GM19240 (cell line): ENCODE measurements around the gene FKBP4.

Experiments
- DNase-seq: peaks from one replicate; pipeline ENCODE4 v3.0.0; 2011; ENCODE audit warnings: low spot score; ENCODE audit not compliant: insufficient read length

The FKBP4 gene

DNA sequence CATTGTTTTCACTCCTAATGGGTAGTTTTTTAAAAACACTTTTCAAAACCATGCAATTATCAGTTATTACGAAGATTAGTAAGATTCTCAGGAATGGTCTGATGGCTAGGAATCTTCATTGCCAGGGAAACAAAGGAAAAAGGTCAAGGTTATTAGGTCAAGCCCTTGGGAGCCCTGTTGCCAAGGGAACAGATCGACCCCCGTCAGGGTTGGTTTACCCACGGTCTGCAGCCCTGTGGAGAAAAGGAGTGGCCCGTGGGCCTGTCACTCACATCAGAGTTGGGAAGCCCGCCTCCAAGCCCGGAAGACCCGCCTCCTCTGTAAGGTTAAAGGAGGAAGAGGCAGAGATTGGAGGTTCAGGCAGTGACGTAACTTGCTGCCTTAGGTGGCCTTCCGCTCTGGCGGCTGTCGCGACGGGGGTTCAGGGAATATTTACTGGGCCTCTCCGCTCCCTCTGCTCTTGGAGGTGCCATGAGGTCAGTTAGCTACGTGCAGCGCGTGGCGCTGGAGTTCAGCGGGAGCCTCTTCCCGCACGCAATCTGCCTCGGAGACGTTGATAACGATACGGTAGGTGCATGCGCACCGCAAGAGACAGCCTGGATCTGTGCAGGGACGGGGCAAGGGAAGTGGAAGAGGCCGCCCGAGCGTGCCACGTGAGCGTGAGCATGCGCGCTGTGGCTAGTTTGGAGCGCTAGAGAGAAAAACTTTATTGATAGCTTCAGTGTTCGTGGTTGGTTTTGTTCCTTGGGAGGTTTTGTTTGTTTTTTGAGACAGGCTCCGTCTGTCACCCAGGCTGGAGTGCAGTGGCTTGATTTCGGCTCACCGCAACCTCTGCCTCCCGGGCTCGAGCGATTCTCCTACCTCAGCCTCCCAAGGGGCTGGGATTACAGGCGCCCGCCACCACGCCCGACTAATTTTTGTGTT, 17.8 kb downstream of the FKBP4 start, which contains the start of gene ITFG2:
Gene ITFG2, plus strand, starts transcription at position 379 of the 924 bp plus-strand sequence. Its CDS starts 93 bp downstream, at position 472.
- DNase-seq, result peak; percentile 81

DNA sequence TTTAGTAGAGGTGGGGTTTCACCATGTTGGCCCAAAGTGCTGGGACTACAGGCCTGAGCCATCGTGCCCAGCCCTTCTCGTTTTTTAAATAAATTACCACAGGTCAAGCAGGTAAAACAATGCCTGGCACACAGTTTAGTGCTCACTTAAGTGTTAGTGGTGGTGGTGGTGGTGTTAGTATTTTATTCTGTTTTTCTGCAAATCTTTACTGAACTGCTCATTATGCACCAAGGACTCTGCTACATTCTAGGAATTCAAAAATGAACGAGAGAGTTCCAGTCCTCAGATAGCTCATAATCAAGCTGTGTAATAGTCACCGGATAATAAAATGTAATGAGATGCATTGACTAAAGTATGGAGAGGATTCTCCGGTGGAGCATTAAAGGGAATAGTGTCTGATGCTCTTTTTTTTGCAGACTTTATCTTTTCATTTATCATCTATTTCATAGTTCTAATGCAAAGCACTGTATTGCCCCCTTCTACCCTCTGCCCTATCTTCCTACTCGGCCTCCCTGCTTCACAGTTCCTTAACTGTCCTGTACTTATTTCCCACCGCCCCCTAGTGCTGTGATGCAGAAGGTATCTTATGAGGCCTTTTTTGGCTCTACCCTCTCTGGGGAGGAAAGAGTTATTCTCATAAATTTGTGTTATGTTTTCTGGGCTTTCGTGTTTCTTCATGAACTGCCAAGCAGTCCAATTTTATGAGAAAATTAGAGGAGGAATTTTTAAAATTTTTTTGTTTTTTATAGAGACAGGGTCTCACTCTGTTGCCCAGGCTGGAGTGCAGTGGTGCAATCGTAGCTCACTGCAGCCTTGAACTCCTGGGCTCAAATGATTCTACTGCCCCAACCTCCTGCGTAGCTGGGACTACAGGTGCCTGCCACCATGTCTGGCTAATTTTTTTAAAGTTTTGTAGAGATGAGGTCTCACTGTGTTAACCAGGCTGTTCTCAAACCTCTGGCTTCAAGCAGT, 18.7 kb downstream of the FKBP4 start:
- peak; percentile 60 for DNase-seq

DNA sequence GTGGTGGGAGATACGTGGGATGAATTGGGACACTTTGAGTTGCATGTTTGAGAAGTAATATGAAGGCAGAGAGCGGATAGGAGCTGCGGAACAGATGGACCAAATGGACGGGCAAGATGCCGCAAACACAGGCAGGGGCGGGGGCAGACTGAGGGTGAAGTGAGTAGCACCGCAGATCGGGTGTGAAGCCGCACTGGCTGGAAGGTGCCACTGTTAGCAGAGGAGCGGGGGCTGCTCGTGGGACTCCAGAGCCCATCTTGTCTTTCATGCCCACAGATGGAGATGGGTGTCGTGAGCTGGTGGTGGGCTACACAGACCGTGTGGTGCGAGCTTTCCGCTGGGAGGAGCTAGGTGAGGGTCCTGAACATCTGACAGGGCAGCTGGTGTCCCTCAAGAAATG, 25.0 kb downstream of the FKBP4 start:
- DNase-seq, result no peak

DNA sequence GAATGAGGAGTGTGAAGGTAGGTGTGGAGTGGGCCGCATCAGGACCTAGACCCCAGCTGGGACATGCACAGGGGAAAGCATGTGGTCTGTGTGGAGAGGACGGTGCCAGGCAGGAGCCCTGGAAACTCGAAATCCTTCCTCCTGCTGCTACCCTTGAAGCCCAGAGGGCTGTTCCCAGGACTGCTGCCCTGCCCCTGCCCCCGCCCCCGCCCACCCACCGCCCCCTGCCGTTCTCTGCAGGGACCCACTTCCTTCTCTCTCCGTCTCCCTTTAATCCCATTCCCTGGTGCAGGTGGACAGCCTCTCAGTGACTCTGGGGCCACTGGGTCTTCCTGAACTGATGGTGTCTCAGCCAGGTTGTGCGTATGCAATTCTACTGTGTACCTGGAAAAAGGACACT, 25.7 kb downstream of the FKBP4 start:
- no peak for DNase-seq

DNA sequence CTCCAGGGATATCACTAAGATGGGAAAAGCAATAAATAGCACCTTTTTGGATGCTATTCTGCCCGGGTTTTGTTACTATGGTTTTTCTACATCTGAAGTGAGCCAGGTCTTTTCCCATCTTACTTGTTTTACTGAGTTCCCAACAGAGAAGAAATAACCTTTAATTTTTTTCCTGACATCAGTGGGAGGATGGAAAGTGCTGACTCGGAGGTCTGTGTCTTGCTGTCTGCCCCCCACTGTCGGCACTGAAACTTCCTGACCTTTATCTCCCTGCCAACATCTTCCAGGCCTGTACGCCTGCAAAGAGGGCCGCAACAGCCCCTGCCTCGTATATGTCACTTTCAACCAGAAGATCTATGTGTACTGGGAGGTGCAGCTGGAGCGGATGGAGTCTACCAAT, 28.7 kb downstream of the FKBP4 start:
- DNase-seq, result no peak

DNA sequence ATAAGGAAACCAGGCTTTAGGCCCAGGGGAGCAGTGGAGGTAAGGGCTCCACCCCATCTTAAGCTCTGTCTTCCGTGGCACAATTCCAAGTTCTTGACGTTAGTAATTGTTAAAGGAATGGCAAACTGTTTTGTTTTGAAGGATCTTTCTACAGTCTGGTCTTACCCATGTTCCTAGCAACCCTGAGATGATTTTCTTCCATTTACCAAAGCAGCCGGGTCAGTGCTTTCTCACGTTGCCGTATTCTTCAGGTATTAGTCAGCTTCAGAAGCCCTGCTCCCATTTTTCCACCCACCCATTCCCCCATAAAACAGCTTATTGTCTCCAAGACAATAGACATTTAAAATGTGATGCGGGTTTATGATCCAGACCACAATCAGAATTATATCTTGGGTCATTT, 29.8 kb downstream of the FKBP4 start:
- no peak for DNase-seq

DNA sequence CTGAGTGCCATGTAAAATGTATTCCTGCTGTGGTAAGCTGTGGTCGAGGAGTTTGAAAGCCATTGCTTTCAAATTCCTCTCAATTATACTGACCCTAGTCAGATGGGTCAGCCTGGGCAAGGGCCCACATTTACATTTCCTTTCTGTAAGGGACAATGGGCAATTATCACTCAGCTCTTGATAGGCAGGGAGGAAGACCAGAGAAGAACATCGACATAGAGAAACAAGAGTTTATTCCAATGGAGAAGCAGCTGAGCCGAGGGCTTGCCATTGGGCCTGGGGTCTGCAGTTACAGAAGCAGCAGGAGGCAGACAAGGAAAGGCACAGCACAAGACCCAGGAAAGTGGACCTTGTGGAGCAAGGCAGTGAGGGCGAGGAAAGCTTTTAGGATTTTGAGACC, 30.4 kb downstream of the FKBP4 start:
- DNase-seq, result no peak

DNA sequence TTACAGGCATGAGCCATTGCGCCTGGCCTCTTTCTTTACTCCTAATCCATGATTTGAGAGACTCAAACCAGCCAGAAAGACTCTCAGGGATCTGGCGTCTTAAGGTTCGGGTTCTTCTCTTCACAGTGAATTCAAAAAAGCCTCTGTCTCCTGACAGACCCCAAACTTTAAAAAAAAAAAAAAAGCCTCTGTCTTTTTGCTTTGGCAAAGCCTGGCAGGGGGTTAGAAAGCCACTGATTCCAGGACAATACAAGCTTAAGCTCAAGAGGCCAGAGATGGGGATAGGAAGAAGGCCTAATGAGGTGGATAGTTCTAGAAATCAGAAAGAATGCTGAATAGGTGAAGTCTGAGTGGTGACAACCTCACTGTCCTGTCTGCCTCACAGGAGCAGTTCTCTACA, 31.3 kb downstream of the FKBP4 start:
- DNase-seq, result no peak

DNA sequence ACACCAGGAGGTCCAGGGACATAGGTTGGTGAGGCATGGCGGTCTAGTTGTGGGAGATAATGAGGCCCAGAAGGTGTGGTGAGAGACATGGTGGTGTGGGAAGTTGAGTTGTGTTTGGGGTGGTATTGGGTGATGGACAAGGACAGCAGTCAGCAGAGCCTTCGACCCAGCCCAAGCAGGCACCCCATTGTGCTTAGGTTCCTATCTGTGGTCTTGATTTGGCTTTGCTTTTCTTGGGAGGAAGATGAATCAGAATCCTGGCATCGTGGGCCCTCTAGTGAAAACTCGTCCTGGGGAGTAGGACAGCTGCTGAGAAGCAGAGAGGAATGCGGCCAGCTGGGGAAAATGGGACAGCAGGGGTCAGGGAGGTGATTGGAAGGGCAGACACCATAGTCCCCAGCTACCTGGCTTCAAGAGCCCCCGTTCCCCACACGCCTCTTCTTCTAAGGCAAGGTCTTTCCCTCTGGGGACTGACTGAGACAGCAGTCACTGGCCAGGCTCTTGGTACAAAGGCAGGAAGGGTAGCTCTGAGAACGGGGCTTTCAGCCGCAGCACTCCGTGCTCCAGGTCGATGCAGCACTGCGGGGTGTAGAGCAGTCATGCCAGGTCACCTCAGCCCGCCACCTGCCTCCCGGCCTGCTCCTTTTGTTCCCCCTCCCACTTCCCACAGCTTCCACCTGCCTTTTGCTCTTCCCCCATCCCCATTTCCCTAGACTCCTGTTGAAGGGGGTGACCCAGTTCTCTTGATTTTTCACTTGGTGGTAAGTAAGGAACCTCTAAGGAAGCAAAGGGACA, 32.1 kb downstream of the FKBP4 start:
- DNase-seq, result no peak

DNA sequence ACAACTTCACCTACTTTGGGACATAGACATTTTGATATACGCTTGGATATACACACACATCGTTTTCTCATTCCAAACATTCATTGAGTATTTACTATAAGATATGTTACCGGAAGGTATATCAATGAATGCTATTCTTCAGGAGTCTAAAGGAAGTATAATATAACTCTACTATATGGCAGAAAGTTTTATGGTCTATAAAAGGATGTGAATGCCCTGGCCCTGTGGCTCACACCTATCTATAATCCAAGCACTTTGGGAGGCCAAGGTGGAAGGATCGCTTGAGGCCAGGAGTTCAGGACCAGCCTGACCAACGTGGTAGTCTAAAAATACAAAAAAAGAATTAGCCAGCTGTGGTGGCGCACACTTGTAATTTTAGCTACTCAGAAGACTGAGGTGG, 34.5 kb downstream of the FKBP4 start:
- no peak for DNase-seq

DNA sequence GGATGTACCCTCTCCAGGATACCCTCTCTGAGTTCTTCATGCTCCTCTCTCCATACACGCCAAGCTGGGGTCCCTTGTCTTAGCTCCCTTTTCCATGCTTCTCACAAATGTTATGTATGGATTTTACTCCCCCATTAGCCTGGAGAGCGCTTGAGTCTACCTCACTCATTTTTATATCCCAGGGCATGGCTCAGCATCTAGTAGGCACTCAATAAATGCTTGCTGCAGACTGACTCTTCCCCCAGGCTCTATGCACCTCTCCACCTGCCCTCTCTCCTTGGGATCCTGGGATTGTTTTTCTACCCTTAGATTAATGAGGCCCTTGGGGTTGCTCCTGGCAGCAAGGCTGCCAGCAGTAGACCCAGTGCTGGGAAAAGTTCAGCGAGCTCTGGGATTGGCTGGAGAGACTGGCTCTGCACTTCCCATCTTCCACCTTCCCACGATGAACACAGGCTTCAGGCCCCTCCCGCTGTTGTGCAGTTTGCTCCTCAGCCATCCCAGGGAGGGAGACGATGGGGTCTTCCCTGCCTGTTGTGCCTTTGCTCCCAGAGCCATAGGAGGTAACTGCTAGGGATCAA, 37.9 kb downstream of the FKBP4 start:
- no peak for DNase-seq

DNA sequence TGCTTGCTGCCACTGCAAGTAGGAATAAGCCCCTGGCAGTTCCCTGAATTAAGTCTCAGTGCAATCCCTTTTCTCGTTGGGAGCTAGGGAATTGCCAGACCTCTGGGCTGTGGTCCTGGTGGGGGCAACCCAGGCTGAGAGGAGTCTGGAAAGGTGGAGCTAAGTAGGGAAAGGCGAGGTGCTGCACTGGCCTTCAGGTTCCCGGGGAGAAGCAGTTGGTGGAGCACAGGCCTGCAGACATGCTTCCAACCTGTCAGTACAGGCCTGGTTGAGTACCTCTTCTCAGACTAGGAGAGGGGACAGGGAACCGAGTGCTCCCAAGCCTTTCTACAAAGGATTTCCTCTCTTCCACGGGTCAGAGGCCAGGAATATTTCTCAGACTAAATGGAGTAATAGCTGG, 38.6 kb downstream of the FKBP4 start:
- DNase-seq, result no peak

DNA sequence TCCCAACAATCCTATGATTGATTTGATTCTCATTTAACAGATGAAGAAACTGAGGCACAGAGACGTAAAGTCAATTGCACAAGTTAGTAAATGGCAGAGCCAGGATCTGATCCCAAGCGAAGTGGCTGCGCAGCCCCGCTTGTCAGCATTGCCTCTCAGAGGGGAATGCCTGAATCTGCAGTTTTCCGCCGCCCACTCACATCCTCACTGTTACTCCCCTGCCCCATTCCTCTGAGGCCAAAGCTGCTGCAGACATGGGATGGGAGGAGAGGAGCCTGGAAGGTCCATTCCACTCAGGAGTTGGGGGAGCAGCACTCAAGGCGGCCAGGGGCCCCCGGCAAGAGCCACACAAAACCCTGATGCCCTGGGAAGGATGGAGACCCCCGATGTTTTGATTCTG, 39.0 kb downstream of the FKBP4 start:
- DNase-seq, result no peak

DNA sequence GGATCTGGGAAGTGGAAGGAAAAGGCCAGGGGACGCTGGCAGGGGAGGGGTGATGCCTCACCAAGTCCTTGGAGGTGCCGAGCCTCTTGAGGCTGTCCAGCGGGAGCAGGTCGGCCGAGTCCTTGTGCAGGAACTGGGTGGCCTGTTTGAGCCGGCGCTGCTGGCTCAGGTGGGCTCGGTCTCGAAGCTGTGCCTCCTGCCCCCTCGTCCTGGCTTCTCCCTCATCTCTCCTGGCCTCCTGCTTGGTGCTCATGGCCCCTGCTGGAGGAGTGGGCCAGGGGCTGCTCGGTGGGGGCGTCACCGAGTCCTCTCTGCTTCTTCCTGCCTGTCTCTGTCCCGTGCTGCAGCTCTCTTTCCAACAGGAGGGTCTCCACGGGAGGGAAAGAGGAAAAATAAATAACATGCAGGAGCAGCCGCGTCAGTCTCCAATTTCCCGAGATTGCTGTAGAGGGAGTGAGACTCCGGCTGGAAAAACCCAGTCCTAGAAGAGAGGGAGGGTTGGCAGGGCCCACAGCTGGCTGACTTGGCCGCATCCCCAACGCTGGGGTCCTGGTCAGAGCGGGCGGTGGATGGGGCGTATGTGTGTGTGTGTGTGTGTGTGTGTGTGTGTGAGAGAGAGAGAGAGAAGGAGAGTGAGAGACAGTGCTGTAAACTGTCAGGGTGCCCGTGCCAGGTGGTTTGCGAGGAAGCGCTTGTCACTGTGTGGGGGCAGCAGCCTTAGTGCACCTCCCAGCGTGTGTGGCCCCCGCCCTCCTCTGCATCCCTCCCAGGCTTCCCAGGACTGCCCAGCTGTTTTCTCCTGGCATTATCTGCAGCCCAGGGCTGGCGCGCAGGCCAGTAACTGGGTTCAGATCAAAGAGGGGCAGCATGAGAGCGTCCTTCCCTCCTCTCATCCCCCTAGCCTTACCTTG, 40.1 kb downstream of the FKBP4 start, which contains the start of gene NRIP2:
Gene NRIP2, minus strand, starts transcription at position 455 of the 911 bp plus-strand sequence. Its CDS starts 52 bp downstream, at position 403.
- DNase-seq, result no peak

DNA sequence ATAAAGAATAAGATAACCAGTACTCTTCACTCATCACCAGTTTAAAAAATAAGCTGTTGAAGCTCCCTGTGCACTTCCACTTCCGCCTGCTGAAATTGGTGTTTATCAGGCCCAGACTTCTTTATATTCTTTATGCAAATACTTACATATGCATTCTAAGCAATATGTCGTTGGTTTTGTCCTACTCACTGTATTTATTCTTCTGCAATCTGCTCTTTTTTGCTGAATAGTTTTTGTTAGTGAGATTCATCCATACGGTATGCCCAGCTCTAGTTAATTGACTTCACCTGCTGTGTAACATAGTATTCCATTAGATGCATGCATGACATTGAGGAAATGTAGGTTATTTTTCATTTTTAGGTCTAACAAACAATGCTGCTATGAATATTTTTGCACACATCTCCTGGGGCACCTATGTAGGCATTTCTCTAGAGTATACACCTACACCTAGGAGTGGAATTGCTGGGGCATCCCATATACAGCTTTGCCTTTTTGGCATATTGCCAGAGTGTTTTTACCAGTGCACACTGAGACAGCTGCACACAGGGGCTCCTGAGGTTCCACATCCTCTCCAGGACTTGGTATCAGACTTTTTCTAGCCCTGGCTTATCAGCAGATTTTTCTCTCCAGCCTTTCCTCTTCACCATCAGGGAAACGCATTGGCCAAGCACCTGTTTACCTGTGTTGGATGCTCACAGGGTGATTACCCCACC, 41.1 kb downstream of the FKBP4 start:
- DNase-seq, result no peak

DNA sequence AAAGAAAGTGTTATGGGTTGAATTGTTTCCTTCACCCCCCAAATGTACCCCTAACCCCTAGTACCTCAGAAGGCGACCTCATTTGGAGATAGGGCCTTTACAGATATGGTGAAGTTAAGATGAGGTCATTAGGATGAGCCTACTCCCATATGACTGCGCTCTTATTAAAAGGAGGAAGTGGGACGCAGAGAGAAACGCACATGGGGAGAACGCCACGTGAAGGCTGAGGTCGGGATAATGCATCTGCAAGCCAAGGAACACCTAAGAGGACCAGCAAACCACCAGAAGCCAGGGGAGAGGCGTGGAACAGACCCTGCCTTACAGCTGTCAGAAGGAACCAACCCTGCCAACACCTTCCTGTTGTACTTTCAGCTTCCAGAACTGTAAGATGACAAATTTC, 41.8 kb downstream of the FKBP4 start:
- DNase-seq, result no peak

DNA sequence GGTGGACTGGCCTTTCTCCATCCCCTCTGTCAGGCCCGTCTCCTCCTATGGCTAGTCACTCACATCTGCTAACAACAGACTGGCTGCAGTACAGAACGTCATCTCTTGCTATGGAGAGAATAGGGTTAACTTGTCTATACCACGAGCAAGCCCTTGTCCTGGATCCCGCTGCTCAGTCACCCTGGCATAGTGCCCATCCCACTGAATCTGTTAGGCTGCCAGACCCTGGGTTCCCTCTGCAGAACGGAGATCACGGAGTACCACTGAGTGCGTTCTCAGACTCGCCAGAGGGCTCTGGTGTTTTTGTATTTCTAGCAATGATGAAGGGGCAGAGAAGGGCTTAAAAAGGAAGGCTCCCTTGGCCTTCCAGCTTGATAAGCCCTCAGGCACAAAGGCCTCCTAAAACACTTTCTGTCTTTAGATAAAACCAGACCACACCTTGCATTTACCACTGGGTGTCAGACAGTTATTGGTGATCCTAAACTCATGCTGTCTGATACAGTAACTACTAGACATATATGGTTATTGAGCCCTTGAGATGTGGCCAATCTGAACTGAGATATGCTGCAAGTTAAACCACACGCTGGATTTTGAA, 46.4 kb downstream of the FKBP4 start:
- no peak for DNase-seq

DNA sequence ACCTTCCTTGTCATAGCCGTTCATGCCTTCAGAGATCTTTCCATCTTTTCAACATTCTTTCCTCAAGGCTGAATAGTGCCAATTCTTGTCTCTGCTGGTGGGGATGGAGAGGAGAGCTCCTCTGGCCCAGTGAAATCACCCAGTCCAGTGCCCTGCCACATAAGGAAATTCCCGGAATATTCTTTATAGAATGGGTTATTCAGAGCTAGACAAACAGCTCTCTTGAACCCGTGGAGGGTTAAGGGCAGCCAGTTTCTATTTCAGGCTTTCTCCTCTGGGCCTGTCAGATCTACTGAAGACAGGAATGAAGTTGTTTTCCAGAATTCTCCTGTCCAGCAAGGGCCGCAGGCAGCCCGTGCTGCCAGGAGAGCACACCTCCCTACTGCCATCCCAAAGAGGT, 48.2 kb downstream of the FKBP4 start:
- DNase-seq, result no peak

DNA sequence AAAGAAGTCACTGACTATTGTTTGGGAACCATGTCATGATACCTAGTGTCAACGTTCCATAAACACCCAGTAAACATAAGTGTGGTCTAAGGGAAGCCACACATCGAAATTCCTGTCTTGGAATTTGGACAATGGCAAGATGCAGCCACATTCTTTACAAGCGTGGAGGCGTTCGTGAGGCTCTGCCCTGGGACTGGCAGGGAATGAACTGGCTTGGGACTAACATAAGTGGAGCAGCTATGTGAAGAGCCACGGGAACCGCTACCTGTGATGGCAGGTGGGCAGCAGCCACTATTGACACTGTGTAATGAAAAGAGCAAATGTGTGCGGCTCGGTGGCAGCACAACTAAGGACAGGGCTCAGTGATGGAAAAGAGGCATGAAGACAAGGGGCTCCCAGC, 50.0 kb downstream of the FKBP4 start:
- DNase-seq, result no peak
